AG04450 (cell line): ENCODE measurements around the gene WDFY4. TPM values are rescaled to one million over a fixed set of nuclear protein-coding genes. Genes with fewer than 3 reads are reported as not detected.

Experiments used
- CTCF ChIA-PET: fragments of 300-600, 350-600 bp; formaldehyde crosslinking; extraction: SDS; loops from one replicate; lab custom pipeline; 2022; ENCODE audit warnings: antibody characterized with exemption, inconsistent platforms; lab: Charles Lee
- POLR2A ChIA-PET: fragments of 350-600 bp; formaldehyde crosslinking; extraction: SDS; loops from one replicate; lab custom pipeline; 2021; ENCODE audit warnings: antibody characterized with exemption, inconsistent platforms; lab: Yijun Ruan, JAX
- DNase-seq: peaks from one replicate; pipeline ENCODE4 v3.0.0-alpha.2; 2011; ENCODE audit warnings: low read depth, low spot score
- H3K27ac ChIP-seq: one replicate; pipeline ENCODE4 v1.5.1; 2012; ENCODE audit warnings: low read depth, low read length, control low read depth
- H3K27me3 ChIP-seq: one replicate; pipeline ENCODE4 v1.6.0; 2012; ENCODE audit warnings: low read length; ENCODE audit not compliant: control insufficient read depth, insufficient read depth
- H3K4me3 ChIP-seq: 2 replicates; pipeline ENCODE4 v1.5.1; 2011; ENCODE audit warnings: mild to moderate bottlenecking, low read depth, low read length, control low read depth
- H3K9me3 ChIP-seq: 2 replicates; pipeline ENCODE4 v1.5.1; 2012; ENCODE audit warnings: low read length; ENCODE audit not compliant: control insufficient read depth, insufficient read depth
- polyA plus RNA-seq: library from polyadenylated mRNA; depleted of rRNA; stranded (reverse); fragments of >200 nt; gene quantifications from 2 replicates; pipeline ENCODE4 v1.2.3, GENCODE V29; 2011
- TF ChIP-seq, protein P1 (sequence below): IDR thresholded peaks from 2 replicates; pipeline ENCODE4 v1.5.1; 2011; ENCODE audit warnings: low read depth, low read length, control low read depth, inconsistent platforms

The WDFY4 gene
- polyA plus RNA-seq, 1 experiment: not detected

- CTCF ChIA-PET: no interaction called here
- Histone ChIP-seq H3K27ac (no peak overlapping the region), H3K9me3 (no peaks in the 10 kb centered on the region), H3K4me3 (no peak overlapping the region), H3K27me3 (peaks cover 5% of the 10 kb centered on the region)
- DNase-seq: no peak
- TF ChIP-seq, protein P1, sequence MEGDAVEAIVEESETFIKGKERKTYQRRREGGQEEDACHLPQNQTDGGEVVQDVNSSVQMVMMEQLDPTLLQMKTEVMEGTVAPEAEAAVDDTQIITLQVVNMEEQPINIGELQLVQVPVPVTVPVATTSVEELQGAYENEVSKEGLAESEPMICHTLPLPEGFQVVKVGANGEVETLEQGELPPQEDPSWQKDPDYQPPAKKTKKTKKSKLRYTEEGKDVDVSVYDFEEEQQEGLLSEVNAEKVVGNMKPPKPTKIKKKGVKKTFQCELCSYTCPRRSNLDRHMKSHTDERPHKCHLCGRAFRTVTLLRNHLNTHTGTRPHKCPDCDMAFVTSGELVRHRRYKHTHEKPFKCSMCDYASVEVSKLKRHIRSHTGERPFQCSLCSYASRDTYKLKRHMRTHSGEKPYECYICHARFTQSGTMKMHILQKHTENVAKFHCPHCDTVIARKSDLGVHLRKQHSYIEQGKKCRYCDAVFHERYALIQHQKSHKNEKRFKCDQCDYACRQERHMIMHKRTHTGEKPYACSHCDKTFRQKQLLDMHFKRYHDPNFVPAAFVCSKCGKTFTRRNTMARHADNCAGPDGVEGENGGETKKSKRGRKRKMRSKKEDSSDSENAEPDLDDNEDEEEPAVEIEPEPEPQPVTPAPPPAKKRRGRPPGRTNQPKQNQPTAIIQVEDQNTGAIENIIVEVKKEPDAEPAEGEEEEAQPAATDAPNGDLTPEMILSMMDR: no peak
- POLR2A ChIA-PET: no interaction called here
Measured at GRCh38 chr10:48772059-48772458, 87.4 kb downstream of the WDFY4 start.

GRCh38 chr10:48773580-48773979 is 88.9 kb downstream of the WDFY4 start:
- Histone ChIP-seq H3K9me3 (no peaks in the 10 kb centered on the region; the same call in 1 of the 2 replicates), H3K4me3 (no peak overlapping the region), H3K27ac (no peak overlapping the region), H3K27me3 (peaks cover 7% of the 10 kb centered on the region)
- DNase-seq: no peak
- TF ChIP-seq, protein P1: no peak
- CTCF ChIA-PET: no interaction called here
- POLR2A ChIA-PET: no interaction called here

DNA sequence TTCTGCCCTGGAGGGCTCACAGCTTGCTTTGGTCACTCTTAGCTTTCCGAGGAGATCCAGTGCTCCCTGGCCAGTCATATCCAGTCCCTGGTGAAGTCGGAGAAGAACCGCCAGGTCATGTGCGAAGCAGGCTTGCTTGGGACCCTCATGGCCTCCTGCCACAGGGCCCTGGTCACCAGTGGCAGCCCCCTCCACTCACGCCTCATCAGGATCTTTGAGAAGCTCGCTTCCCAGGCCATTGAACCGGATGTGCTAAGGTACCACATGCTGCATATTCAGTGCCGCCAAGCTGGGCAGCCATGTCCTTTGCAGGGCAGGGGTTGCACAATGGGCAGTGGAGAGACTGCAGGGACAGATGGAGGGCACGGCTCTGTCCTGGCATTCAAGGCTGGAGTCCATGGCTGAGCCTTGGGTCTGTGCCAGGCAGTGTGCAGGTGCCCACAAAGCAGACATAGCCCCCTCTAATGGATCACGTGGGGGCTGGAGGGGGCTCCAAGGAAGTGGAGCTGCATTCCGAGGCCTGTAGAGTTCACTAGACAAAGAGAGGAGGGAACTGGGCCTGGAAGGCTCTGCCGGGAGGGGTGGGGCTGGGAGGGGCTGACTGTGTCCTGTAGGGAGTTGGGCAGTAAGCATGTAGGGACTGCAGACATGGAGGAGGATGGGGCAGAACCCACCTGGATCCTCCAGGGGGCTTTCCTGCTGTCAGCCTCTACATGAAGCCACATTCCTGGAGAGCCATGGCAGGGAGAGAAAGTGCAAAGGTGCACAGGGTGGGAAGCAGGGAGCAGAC is 89.9 kb downstream of the WDFY4 start:
- H3K9me3 ChIP-seq: no peaks in the 10 kb centered on the region; the same call in 1 of the 2 replicates
- POLR2A ChIA-PET: no interaction called here
- no peak overlapping the region for H3K4me3 ChIP-seq
- TF ChIP-seq, protein P1: no peak
- H3K27ac ChIP-seq: no peak overlapping the region
- CTCF ChIA-PET: no interaction called here
- peaks cover 6% of the 10 kb centered on the region for H3K27me3 ChIP-seq
- DNase-seq: no peak

GRCh38 chr10:48775206-48775517 is 90.5 kb downstream of the WDFY4 start:
- Histone ChIP-seq H3K9me3 (no peaks in the 10 kb centered on the region; the same call in 1 of the 2 replicates), H3K27me3 (peaks cover 4% of the 10 kb centered on the region), H3K4me3 (no peak overlapping the region), H3K27ac (no peak overlapping the region)
- no peak for DNase-seq
- POLR2A ChIA-PET: no interaction called here
- CTCF ChIA-PET: no interaction called here
- TF ChIP-seq, protein P1: no peak

DNA sequence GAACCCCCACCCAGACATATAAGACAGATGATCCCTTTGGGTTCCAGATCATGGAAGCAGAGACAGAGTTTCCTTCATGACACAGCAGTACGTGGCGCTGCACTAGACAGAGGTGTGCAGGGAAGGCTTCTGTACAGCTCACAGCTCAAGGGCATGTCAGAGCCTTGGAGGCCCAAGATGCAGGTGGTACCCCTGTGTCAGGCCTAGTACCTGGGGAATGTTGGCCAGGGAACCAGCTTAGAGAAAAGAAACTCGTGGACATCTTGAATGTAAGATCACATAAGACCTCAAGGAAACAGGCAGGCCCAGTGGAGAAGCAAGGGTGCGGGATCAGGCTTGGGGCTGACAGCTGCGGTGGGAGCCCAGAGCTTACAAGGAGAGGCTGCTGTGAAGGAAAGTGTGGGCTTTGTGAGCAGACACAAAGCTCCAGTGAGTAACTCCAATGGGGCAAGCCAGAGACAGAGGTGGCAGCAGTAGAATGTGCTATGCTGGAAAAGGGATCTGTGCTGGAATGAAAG is 91.4 kb downstream of the WDFY4 start:
- TF ChIP-seq, protein P1: no peak
- Histone ChIP-seq H3K4me3 (no peak overlapping the region), H3K27me3 (peaks cover 4% of the 10 kb centered on the region), H3K27ac (no peak overlapping the region), H3K9me3 (no peaks in the 10 kb centered on the region; the same call in 1 of the 2 replicates)
- ChIA-PET CTCF (no interaction called here), POLR2A (no interaction called here)
- no peak for DNase-seq
